Esophagus squamous epithelium (tissue), 5 donors: ENCODE data around the gene PCDHGA6. TPM values are rescaled to one million over a fixed set of nuclear protein-coding genes. Genes with fewer than 3 reads are reported as not detected.
A peak's percentile ranks its signal among the peaks of the same experiment; 100 is the strongest.

Experiments
- DNase-seq: peaks from one replicate; lab custom pipeline; 2025; lab: John Stamatoyannopoulos, UW
- H3K27ac ChIP-seq, 4 donors: fragments of 200-600 bp; sonication (generic); one replicate each; pipeline ENCODE4 v1.5.1; 2016 to 2019; ENCODE audit warnings: mild to moderate bottlenecking in 1 of 4
- H3K27me3 ChIP-seq, 4 donors: fragments of 200-600 bp; sonication (generic); 1 replicate in 3 of 4; 2 replicates in 1 of 4; pipeline versions ENCODE4 v1.5.1 to v1.6.0; 2017 to 2021; ENCODE audit warnings: antibody characterized with exemption in 1 of 4
- H3K36me3 ChIP-seq, 3 donors: fragments of 200-600 bp; sonication (generic); one replicate each; pipeline ENCODE4 v1.5.1; 2016 to 2019
- H3K4me1 ChIP-seq, 3 donors: fragments of 200-600 bp; sonication (generic); one replicate each; pipeline ENCODE4 v1.5.1; 2017 to 2019
- H3K4me3 ChIP-seq, 4 donors: fragments of 200-600 bp; sonication (generic); 1 replicate in 3 of 4; 2 replicates in 1 of 4; pipeline ENCODE4 v1.5.1; 2016 to 2019; ENCODE audit warnings: mild to moderate bottlenecking in 2 of 4, moderate library complexity in 1 of 4
- H3K9me3 ChIP-seq, 3 donors: fragments of 200-600 bp; sonication (generic); one replicate each; pipeline ENCODE4 v1.5.1; 2016 to 2019
- POLR2A ChIP-seq, 4 donors: fragments of 450-650 bp; IDR thresholded peaks; one replicate each; pipeline ENCODE4 v1.6.1; 2017; ENCODE audit warnings: antibody characterized with exemption in 4 of 4, mild to moderate bottlenecking in 4 of 4, moderate library complexity in 3 of 4
- WGBS, 2 donors: methylation state at CpG; one replicate each; pipeline ENCODE4 v1.1.5; 2018; 5-methylcytosine and 5-hydroxymethylcytosine counted together
- intact Hi-C: fragments of 100-400 bp; cut with DNase I; formaldehyde crosslinking; loops from one replicate; pipeline ENCODE4 v1.15.0; 2022
- total RNA-seq, 4 donors: library from RNA; depleted of rRNA; stranded (reverse); fragments of >200 nt; gene quantifications; one replicate each; pipeline ENCODE4 v1.1.0, GENCODE V29; 2016
- TF ChIP-seq, protein P1 (sequence below), 6 experiments: fragments of 450-650 bp in 4 of 6; fragments of 200-600 bp in 2 of 6; sonication (generic) in 2 of 6; IDR thresholded peaks; one replicate each; pipeline ENCODE4 v1.5.1; 2016 to 2019; ENCODE audit warnings: antibody characterized with exemption in 6 of 6, mild to moderate bottlenecking in 4 of 6, moderate library complexity in 4 of 6
- donor health status: DM: yes; HTN: yes; CAD: no.

PCDHGA6 gene
- total RNA-seq, 4 donors from 2014 or later: 0.76 to 2.9 (median 2.0) TPM

DNA sequence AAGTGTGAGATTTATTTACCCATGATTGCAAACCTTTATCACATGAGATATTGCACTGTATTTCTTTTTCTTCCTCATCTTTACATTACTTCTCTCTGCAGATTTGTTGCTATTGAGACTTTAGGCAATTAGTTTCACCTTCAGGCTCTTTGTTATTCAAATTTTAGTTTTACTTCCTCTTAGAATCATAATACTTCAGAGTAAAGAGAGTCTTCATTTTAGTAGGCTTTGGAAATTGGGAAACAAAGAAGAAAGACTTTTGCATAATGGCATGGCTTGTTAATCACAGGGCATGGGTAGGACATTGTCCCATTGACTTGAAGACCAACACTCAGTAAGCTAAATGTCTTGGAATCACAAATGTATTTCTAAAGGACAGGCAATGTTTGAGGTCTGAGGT, 11.0 kb upstream of the PCDHGA6 start:
- Histone ChIP-seq H3K27me3 (peaks cover 0 to 75% (median 0%) of the 10 kb centered on the region in 4 donors), H3K36me3 (no peaks in the 10 kb centered on the region), H3K4me1 (no peaks in the 10 kb centered on the region), H3K9me3 (peaks cover 5 to 100% (median 83%) of the 10 kb centered on the region in 3 donors), H3K4me3 (no peak overlapping the region), H3K27ac (no peak overlapping the region)
- intact Hi-C loops: no loop called here
- no peak for DNase-seq
- no peak for TF ChIP-seq POLR2A (IDR thresholded peaks at IDR 0.05)
- TF ChIP-seq, protein P1, sequence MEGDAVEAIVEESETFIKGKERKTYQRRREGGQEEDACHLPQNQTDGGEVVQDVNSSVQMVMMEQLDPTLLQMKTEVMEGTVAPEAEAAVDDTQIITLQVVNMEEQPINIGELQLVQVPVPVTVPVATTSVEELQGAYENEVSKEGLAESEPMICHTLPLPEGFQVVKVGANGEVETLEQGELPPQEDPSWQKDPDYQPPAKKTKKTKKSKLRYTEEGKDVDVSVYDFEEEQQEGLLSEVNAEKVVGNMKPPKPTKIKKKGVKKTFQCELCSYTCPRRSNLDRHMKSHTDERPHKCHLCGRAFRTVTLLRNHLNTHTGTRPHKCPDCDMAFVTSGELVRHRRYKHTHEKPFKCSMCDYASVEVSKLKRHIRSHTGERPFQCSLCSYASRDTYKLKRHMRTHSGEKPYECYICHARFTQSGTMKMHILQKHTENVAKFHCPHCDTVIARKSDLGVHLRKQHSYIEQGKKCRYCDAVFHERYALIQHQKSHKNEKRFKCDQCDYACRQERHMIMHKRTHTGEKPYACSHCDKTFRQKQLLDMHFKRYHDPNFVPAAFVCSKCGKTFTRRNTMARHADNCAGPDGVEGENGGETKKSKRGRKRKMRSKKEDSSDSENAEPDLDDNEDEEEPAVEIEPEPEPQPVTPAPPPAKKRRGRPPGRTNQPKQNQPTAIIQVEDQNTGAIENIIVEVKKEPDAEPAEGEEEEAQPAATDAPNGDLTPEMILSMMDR (IDR thresholded peaks at IDR 0.05): no peak

DNA sequence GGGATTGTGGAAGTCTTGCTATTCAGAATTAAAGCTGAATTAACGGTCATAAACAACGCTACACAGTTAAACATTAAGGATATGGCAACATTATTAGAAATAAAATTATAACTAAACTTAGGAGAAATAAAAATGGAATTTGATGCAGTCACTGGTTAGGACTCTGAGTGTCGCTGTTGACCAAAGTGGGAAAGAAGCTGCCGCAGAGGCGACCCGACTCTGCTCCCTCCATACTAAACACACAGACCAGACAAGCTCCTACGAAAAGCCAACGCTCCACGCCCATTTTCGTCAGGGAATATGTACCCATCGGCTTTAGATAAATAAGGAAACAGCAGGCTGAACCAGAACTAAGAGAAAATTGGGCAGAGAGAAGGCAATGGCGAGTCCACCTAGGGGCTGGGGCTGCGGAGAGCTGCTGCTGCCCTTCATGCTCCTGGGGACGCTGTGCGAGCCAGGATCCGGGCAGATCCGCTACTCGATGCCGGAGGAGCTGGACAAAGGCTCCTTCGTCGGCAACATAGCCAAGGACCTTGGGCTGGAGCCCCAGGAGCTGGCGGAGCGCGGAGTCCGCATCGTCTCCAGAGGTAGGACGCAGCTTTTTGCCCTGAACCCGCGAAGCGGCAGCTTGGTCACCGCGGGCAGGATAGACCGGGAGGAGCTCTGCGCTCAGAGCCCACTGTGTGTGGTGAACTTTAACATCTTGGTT, 9.6 kb upstream of the PCDHGA6 start, which contains the start of gene PCDHGA5:
Gene PCDHGA5, plus strand, starts transcription at position 211 of the 709 bp plus-strand sequence. Its CDS starts 169 bp downstream, at position 380.
- DNase-seq: no peak
- TF ChIP-seq, protein P1 (IDR thresholded peaks at IDR 0.05): no peak
- no peak for TF ChIP-seq POLR2A (IDR thresholded peaks at IDR 0.05)
- 26 to 27% methylated on average over 21 to 22 of the region's 34 CpGs for WGBS, 2 donors
- no peak within 1 kb of the TSS for H3K27ac ChIP-seq
- H3K4me1 ChIP-seq: no peaks in the 10 kb centered on the region
- no peaks in the 10 kb centered on the region for H3K36me3 ChIP-seq
- H3K27me3 ChIP-seq: peaks cover 0 to 78% (median 0%) of the 10 kb centered on the region in 4 donors
- intact Hi-C loops: no loop called here
- peak within 1 kb of the TSS in 2 of 4 donors; percentile 0 to 24 for H3K4me3 ChIP-seq
- H3K9me3 ChIP-seq: peaks cover 5 to 99% (median 80%) of the 10 kb centered on the region in 3 donors

DNA sequence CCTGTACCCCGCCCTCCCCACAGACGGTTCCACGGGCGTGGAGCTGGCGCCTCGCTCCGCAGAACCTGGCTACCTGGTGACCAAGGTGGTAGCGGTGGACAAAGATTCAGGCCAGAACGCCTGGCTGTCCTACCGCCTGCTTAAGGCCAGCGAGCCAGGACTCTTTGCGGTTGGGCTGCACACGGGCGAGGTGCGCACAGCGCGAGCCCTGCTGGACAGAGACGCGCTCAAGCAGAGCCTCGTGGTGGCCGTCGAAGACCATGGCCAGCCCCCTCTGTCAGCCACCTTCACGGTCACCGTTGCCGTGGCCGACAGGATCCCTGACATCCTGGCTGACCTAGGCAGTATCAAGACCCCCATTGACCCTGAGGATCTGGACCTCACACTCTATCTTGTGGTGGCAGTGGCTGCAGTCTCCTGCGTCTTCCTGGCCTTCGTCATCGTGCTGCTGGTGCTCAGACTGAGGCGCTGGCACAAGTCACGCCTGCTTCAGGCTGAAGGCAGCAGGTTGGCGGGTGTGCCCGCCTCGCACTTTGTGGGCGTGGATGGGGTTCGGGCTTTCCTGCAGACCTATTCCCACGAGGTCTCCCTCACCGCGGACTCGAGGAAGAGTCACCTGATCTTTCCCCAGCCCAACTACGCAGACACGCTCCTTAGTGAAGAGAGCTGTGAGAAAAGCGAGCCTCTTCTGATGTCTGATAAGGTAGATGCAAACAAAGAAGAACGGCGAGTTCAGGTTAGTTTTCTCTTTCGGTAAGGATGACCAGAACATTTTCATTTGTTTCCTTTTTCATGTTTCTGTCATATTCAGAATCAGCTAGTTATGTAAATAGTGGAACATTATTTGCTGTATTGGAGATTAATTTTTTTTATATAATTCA, 7.4 kb upstream of the PCDHGA6 start:
- Histone ChIP-seq H3K27ac (no peak overlapping the region), H3K9me3 (peaks cover 0 to 99% (median 80%) of the 10 kb centered on the region in 3 donors), H3K4me3 (peak overlapping the region in 1 of 4 donors; percentile 25), H3K27me3 (peaks cover 0 to 74% (median 0%) of the 10 kb centered on the region in 4 donors), H3K36me3 (no peaks in the 10 kb centered on the region), H3K4me1 (no peaks in the 10 kb centered on the region)
- intact Hi-C loops: no loop called here
- TF ChIP-seq, protein P1 (IDR thresholded peaks at IDR 0.05): no peak
- no peak for TF ChIP-seq POLR2A (IDR thresholded peaks at IDR 0.05)
- DNase-seq: no peak
- WGBS, 2 donors: 39 to 41% methylated on average over 10 of the region's 46 CpGs

DNA sequence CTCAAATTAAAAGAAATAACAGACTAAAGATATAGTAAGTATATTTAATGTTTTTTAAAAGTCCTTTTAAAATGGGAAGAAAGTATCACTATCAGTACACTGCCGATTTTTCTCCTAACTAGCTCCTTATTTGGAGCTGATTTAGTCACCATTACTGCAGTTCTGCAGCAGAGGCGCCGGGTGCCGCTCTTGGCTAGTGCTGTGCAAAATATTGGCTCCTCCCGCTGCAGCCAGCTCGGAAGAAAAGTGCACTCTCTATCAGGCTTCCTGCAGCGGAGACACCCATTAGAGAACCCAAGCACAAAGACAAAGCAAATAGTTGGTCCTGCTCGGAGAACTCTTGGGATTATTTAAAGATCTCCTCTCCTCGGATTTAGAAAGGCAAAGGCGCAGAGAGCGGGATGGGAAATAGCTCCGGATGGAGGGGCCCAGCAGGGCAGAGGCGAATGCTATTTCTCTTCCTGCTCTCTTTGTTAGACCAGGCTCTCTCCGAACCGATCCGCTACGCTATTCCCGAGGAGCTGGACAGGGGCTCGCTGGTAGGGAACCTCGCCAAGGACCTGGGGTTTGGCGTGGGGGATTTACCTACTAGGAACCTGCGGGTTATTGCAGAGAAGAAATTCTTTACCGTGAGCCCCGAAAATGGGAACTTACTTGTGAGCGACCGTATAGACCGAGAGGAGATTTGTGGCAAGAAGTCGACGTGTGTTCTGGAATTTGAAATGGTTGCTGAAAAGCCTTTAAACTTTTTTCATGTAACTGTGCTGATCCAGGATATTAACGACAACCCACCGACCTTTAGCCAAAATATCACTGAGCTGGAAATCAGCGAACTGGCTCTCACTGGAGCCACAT, 3.5 kb upstream of the PCDHGA6 start, which contains the start of gene PCDHGB3:
Gene PCDHGB3, plus strand, starts transcription at position 249 of the 855 bp plus-strand sequence. Its CDS starts 153 bp downstream, at position 402.
- no peak for TF ChIP-seq POLR2A (IDR thresholded peaks at IDR 0.05)
- TF ChIP-seq, protein P1 (IDR thresholded peaks at IDR 0.05): peak in 1 of 6 experiments; percentile 31
- 23 to 32% methylated on average over 26 to 27 of the region's 32 CpGs for WGBS, 2 donors
- Histone ChIP-seq H3K4me3 (peak within 1 kb of the TSS in 2 of 4 donors; percentile 28 to 47), H3K27ac (no peak within 1 kb of the TSS), H3K36me3 (no peaks in the 10 kb centered on the region), H3K9me3 (peaks cover 0 to 99% (median 85%) of the 10 kb centered on the region in 3 donors), H3K4me1 (no peaks in the 10 kb centered on the region), H3K27me3 (peaks cover 0 to 50% (median 0%) of the 10 kb centered on the region in 4 donors)
- intact Hi-C loops: no loop called here
- no peak for DNase-seq
